Anterior cingulate cortex (tissue), 58 donors: ENCODE data around the gene PAAF1.
A peak's percentile ranks its signal among the peaks of the same experiment; 100 is the strongest.

Experiments used
- DNase-seq, 58 donors: peaks; one replicate each; lab custom pipeline; 2025; lab: John Stamatoyannopoulos, UW

The PAAF1 gene

GRCh38 chr11:73969991-73970800 lies 93.4 kb downstream of the PAAF1 start:
- no peak for DNase-seq

GRCh38 chr11:73971175-73971719 lies 94.4 kb downstream of the PAAF1 start:
- DNase-seq, result no peak

GRCh38 chr11:73972187-73972586 lies 95.4 kb downstream of the PAAF1 start:
- DNase-seq, result no peak

GRCh38 chr11:73972620-73973449 lies 96.0 kb downstream of the PAAF1 start:
- DNase-seq, result no peak

GRCh38 chr11:73974604-73975478 lies 98.0 kb downstream of the PAAF1 start:
- no peak for DNase-seq

GRCh38 chr11:73975479-73975757 lies 98.6 kb downstream of the PAAF1 start:
- DNase-seq, result no peak

- DNase-seq, result no peak
These were observed 99.8 kb downstream of the PAAF1 start for GRCh38 chr11:73976451-73977151.

- DNase-seq, result no peak
These were observed 101.2 kb downstream of the PAAF1 start for GRCh38 chr11:73977856-73978519.

GRCh38 chr11:73978576-73979086 lies 101.8 kb downstream of the PAAF1 start:
- no peak for DNase-seq

- peak in 3 of 58 donors; percentile 5 to 26 (median 18) for DNase-seq
These were observed 103.5 kb downstream of the PAAF1 start for GRCh38 chr11:73980001-73980961.
